ENCODE data around the gene UQCC5. TPM values are rescaled to one million over a fixed set of nuclear protein-coding genes. Genes with fewer than 3 reads are reported as not detected.

UQCC5 gene
- polyA plus RNA-seq, 1 experiment = 9.5 TPM

DNA sequence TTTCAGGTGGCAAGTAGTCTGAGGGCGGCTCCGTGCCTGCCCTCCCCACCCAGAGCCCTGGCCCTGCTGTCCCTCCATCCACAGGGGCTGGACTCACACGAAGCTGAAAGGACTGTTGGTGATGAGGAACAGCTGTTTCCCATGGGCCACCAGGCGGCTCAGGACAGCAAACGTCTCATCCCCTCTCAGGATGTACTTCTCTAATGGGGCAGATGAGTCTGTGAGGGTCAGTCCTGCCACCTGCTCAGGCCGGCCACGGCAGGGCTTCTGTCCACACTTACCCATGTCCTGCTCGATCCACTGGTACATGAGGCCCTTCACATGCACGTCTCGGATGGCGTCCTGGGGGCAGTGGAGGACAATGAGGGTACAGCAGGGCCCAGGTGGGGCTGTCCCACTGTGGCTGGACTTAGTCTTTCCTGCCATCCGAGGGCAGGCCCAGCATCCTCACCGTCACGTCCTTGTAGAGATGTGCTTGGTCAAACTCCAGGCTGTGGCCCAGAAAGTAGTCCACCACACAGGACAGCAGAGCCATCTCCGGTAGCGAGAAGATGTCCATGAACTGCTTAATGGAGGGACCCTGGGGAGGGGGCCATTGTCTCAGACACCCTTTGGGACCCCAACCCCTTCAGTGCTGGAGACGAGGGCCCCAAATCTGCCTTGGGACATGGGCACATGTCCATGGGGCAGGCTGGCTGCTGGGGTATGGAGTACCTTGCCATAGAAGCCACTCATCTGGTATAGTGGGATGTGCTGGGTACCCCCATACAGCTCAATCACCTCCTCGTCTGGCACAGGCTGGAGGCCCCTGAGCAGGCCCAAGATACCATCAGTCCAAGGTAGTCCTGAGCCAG lies 8.4 kb upstream of the UQCC5 start:
- ChIA-PET POLR2A (no interaction called here), CTCF (no interaction called here)
- Histone ChIP-seq H3K9me3 (ENCODE audit: control insufficient read depth, insufficient read depth, low read length) (no peaks in the 10 kb centered on the region), H3K27ac (ENCODE audit: low read depth, low read length) (no peak overlapping the region), H3K27me3 (ENCODE audit: control insufficient read depth, insufficient read depth, low read length) (no peaks in the 10 kb centered on the region), H3K4me3 (ENCODE audit: low read depth, low read length) (no peak overlapping the region)
- TF ChIP-seq, protein P1, sequence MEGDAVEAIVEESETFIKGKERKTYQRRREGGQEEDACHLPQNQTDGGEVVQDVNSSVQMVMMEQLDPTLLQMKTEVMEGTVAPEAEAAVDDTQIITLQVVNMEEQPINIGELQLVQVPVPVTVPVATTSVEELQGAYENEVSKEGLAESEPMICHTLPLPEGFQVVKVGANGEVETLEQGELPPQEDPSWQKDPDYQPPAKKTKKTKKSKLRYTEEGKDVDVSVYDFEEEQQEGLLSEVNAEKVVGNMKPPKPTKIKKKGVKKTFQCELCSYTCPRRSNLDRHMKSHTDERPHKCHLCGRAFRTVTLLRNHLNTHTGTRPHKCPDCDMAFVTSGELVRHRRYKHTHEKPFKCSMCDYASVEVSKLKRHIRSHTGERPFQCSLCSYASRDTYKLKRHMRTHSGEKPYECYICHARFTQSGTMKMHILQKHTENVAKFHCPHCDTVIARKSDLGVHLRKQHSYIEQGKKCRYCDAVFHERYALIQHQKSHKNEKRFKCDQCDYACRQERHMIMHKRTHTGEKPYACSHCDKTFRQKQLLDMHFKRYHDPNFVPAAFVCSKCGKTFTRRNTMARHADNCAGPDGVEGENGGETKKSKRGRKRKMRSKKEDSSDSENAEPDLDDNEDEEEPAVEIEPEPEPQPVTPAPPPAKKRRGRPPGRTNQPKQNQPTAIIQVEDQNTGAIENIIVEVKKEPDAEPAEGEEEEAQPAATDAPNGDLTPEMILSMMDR (IDR thresholded peaks at IDR 0.05; ENCODE audit: low read depth, low read length) = no peak
- no peak for DNase-seq (ENCODE audit: low read depth, low spot score)

DNA sequence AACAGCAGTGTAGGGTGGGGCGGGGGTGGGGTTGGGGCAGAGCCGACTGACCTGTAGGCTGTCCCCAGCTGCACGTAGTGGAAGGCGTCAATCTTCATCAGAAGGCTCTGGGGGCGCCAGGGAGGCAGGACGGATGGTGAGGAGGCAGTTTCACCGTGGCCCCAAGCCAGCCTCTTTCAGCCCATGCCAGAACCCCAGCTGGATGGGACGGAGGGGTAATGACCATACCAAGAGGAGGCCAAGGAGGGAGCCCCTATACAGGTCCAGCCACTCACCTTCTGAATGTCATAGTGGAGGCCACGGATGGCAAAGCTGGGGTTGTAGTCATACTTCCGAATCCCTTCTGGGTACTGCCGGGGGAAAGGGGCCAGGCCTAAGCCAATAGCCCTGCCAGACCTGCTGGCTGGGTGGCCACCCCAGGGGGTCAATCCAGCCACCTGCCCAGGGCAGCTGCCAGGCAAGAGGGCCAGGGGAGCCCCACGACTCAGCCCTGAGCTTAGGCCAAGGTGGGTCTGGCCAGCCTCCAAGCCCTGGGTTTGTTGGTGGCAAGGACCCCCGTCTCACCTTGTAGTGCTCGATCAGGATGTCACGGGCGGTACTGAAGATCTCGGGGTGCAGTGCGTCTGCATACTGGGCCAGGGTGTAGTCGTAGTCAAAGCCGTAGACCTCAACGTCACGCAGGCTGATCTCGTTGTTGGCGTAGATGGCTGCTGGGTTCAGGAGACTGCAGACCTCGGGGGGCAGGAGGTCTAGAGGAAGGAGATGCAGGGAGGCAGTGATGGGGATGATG lies 7.6 kb upstream of the UQCC5 start:
- ChIA-PET POLR2A (no interaction called here), CTCF (no interaction called here)
- Histone ChIP-seq H3K9me3 (ENCODE audit: control insufficient read depth, insufficient read depth, low read length) (no peaks in the 10 kb centered on the region), H3K27ac (ENCODE audit: low read depth, low read length) (no peak overlapping the region), H3K27me3 (ENCODE audit: control insufficient read depth, insufficient read depth, low read length) (no peaks in the 10 kb centered on the region), H3K4me3 (ENCODE audit: low read depth, low read length) (no peak overlapping the region)
- TF ChIP-seq, protein P1 (IDR thresholded peaks at IDR 0.05; ENCODE audit: low read depth, low read length) = no peak
- DNase-seq (ENCODE audit: low read depth, low spot score) = no peak

DNA sequence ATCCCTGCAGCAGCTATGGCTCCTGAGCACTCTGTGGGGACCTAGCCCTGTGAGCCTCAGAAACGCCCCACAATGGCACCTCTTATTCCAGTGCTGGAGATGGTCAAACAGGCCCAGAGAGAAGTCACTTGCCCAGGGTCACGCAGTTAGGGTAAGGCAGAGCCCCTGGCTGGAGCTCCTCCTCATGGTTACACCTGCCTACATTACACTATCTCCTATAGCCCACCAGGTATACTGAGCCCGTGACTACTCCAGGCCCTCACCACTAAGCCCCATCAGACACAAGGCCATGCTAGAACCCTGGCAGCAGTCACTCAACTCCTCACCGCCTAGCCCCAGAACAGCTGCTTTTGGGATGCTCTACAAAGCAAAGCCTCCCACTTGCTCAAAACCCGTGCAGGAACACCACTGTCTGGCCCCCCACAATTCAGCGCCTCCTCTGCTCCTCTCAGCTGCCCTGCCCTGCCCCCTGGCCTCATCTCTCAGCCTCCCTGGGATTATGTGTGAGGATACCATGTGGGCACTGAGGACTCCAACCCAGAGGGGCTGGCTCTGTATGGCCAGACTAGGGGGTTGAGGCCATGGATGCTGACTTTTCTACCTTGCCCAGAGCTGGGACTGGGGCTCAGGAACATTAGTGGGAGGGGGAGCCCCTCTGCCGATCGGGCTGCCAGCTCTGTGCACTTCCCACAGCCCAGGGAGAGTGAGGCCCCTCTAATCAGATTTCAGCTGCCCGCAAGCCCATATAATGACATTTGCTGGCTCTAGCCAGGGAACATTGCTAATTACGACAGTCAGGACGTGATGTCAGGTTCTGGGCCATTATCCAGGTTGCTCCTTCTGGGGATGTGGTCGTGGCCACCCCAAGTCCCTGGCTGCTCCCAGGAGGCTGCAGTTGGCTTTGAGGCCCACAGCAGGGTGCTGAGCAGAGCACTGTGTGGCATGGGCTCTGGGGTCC lies 6.8 kb upstream of the UQCC5 start:
- Histone ChIP-seq H3K27me3 (ENCODE audit: control insufficient read depth, insufficient read depth, low read length) (no peaks in the 10 kb centered on the region), H3K4me3 (ENCODE audit: low read depth, low read length) (no peak overlapping the region), H3K27ac (ENCODE audit: low read depth, low read length) (no peak overlapping the region), H3K9me3 (ENCODE audit: control insufficient read depth, insufficient read depth, low read length) (no peaks in the 10 kb centered on the region; the same call in 1 of the 2 replicates)
- TF ChIP-seq, protein P1 (IDR thresholded peaks at IDR 0.05; ENCODE audit: low read depth, low read length) = no peak
- POLR2A ChIA-PET = no interaction called here
- CTCF ChIA-PET = no interaction called here
- DNase-seq (ENCODE audit: low read depth, low spot score) = no peak

DNA sequence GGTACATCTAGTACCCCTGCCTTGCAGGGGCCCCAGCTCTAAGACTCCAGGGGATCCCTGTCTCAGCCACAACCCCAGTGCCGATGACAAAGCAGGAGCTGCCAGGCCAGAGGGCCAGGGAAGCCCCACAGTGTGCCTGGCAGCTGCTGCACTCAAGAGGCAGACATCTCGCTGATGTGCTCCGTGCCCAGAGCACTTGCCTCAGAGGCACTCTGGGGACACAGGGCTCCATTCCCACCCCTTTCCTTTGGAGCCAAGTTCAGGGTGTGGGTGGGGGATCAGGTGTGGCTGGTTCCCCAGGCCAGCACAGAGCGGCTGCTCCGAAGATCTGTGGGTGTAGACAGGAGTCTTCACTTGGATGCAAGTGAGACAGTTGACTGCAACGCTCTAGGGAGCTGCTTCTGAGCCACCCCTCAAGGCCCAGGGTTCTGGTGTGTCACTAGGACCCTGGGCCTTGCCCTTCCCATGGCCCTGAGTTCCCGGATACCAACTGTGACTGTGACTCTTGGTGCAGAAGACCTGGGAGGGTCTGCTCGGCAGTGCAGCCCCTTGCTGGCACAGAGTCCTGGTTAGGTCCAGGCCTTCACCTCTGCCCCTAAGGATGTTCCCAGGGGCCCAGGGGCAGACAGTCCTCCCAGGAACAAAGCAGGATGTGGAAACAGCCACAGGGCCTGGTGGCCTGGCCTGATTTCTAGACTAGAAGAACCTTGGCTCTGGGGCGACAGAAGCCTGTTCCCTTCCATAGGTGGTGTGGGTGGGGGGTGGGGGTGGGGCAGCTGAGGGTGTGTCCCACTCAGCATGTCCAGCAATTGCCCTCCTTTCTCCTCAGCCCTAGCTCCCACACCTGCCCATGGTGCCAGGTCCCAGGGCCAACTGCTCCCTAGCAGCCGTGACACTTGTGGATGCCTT lies 5.2 kb upstream of the UQCC5 start:
- TF ChIP-seq, protein P1 (IDR thresholded peaks at IDR 0.05; ENCODE audit: low read depth, low read length) = no peak
- DNase-seq (ENCODE audit: low read depth, low spot score) = no peak
- Histone ChIP-seq H3K27ac (ENCODE audit: low read depth, low read length) (no peak overlapping the region), H3K4me3 (ENCODE audit: low read depth, low read length) (peak overlapping the region; percentile 72; the same call in 1 of the 2 replicates), H3K9me3 (ENCODE audit: control insufficient read depth, insufficient read depth, low read length) (no peaks in the 10 kb centered on the region; the same call in 1 of the 2 replicates), H3K27me3 (ENCODE audit: control insufficient read depth, insufficient read depth, low read length) (no peaks in the 10 kb centered on the region)
- ChIA-PET POLR2A (interaction anchor here (1.0 kb wide), 1 partner anchor 14 kb away, joined by 3 read pairs; no protein-coding TSS in a partner anchor), CTCF (no interaction called here)

Data from AG04450 (cell line).